ENCODE measurements around the gene CNTN6.

- TF ChIP-seq REST (IDR thresholded peaks at IDR 0.05; ENCODE audit: insufficient read depth in 1 of 2, low read depth in 2 of 2, low read length in 2 of 2) (no peak), POLR2AphosphoS5 (IDR thresholded peaks at IDR 0.05; ENCODE audit: low read depth, low read length) (no peak), TAF1 (IDR thresholded peaks at IDR 0.05; ENCODE audit: borderline replicate concordance, insufficient read depth, low read length) (no peak)
Observed at GRCh38 chr3:1232276-1232675, 139.5 kb downstream of the CNTN6 start.
